Stimulated activated CD8-positive, alpha-beta memory T cell treated with anti-CD3 and anti-CD28 coated beads, Interleukin-4, amount 100 ng/mL, for 48 hours (primary cell): Measurements from ENCODE around the gene SNX1.

Source experiments
- DNase-seq: peaks from one replicate; pipeline ENCODE4 v3.0.0-alpha.2; 2020

SNX1 gene

GRCh38 chr15:64166102-64166890, 70.5 kb downstream of the SNX1 start:
- DNase-seq: no peak

GRCh38 chr15:64180235-64180824, 84.5 kb downstream of the SNX1 start:
- no peak for DNase-seq

DNA sequence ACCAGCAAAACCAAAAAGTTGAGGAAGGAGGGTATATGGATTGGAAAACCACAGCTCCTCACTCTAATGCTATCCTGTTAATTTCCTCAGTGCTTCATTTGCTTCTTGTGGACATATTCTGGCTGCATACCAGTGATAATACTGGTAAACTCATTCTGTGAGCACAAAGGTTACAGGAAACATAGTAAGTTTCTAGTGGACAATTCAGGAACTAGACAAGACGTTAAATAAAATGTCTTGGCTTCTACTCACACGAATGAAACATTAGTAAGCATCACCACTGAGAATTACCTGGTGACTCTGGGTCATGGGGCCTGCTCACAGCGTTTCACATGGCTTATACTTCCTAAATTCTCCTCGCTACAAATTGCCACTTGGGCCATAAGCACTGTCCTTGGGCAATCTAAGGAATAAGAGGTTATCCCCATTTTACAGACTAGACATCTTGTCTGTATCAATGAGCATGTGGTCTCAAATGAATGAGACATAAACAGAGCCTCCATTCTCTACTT, 87.1 kb downstream of the SNX1 start:
- no peak for DNase-seq

DNA sequence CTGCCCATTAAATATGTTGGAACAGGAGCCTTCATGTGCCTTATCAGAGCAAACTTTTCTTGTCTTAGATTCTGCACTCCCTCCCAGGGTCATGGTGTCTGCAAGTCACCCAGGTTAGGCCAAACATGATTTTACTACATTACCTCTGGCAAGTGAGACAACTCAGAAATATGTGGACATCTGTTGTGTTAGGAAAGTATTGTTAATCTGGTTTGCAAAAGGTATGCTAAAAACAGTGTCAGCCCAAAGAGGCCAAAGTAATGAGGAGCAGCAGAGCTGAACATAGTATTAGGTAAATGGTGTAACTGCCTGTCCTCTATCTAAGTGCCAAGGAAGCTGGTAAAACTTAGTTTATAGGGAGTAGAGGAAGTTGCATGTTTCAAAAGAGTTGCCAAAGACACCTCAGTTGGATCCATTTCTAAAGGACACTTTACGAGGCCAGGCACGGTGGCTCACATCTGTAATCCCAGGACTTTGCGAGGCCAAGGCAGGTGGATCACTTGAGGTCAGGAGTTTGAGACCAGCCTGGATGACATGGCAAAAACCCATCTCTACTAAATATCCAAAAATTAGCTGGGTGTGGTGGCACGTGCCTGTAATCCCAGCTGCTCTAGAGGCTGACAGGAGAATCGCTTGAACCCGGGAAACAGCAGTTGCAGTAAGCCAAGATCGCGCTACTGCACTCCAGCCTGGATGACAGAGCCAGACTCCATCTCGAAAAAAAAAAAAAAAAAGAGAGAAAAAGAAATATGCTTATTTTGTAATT, 89.5 kb downstream of the SNX1 start:
- no peak for DNase-seq

- no peak for DNase-seq
Measured at GRCh38 chr15:64187396-64188191, 91.8 kb downstream of the SNX1 start.
